Naive B cell (primary cell): ENCODE results near the gene HYAL3. TPM values are rescaled to one million over a fixed set of nuclear protein-coding genes. Genes with fewer than 3 reads are reported as not detected.

Experiments used
- ATAC-seq, 2 donors: fragments of 150-1000 bp; cut with Tn5 transposase; 2 replicates each; pipeline ENCODE4 v1.10.0; 2021; ENCODE audit warnings: low read depth in 2 of 2, mild to moderate bottlenecking in 2 of 2, moderate library complexity in 2 of 2
- DNase-seq: peaks from one replicate; pipeline ENCODE4 v3.0.0; 2022
- H3K27ac Mint-ChIP-seq, 6 donors: one replicate each; pipeline ENCODE4 v1.8.0; 2020 to 2022; ENCODE audit warnings: mild to moderate bottlenecking in 6 of 6, mixed read lengths in 6 of 6, moderate library complexity in 5 of 6, inconsistent platforms in 2 of 6
- H3K27me3 Mint-ChIP-seq, 3 donors: one replicate each; pipeline ENCODE4 v1.8.0; 2021 to 2022; ENCODE audit warnings: mixed read lengths in 3 of 3, mild to moderate bottlenecking in 1 of 3
- H3K36me3 Mint-ChIP-seq, 2 donors: one replicate each; pipeline ENCODE4 v1.8.0; 2020 to 2022; ENCODE audit warnings: mixed read lengths in 2 of 2, inconsistent platforms in 1 of 2, mild to moderate bottlenecking in 1 of 2
- H3K4me1 Mint-ChIP-seq, 3 donors: one replicate each; pipeline ENCODE4 v1.8.0; 2020 to 2022; ENCODE audit warnings: mixed read lengths in 3 of 3, inconsistent platforms in 1 of 3, mild to moderate bottlenecking in 1 of 3, moderate library complexity in 1 of 3
- H3K4me3 Mint-ChIP-seq, 8 donors: one replicate each; pipeline ENCODE4 v1.8.0; 2020 to 2022; ENCODE audit warnings: mild to moderate bottlenecking in 8 of 8, mixed read lengths in 8 of 8, moderate library complexity in 8 of 8, inconsistent platforms in 2 of 8
- H3K9me3 Mint-ChIP-seq, 7 donors: one replicate each; pipeline ENCODE4 v1.8.0; 2020 to 2022; ENCODE audit warnings: mixed read lengths in 7 of 7, mild to moderate bottlenecking in 5 of 7, inconsistent platforms in 2 of 7, moderate library complexity in 1 of 7
- polyA plus RNA-seq, 6 donors: library from polyadenylated mRNA; unstranded; fragments of 300-500 nt; fragmentation: Illumina TruSeq; gene quantifications; one replicate each; pipeline ENCODE4 v1.2.3, GENCODE V29; 2021; ENCODE audit warnings: low read depth in 6 of 6

HYAL3 gene
- polyA plus RNA-seq, 6 donors from 2014 or later, result 0.93 to 2.8 (median 1.6) TPM; not detected in 1

DNA sequence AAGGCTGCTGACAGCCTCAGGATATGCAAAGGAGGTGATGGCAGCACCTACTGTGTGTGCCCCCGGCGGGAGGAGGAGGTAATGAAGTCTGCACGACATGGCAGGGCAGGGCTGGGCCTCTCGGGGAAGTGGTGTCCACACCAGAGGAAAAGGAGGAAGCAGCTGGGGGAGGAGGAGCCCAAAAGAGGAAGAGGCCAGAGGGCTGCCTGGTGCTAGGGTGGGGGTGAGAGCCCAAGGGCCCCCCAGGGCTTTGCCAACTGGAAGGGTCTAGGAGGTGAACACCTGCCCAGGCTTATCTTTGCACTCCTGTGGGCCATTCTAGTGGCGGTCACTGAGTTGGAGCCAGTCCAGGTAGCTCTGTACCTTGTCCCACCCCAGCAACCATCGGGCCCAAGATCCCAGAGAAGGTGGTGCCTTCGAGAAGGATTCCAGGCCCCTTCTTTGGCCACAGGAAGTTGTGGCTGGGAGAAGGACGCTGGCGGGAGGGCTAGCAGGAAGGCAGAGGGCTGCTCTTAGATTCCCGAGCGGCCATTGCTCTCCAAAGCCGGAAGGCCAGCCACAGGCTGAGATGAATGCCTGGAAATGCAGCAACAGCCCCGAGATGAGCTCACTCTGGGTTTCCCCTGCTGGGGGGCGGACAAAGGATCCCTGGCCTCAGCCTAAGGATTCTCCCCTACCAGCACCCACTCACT is 56.2 kb downstream of the HYAL3 start:
- DNase-seq (peak; percentile 80), ATAC-seq (peak; percentile 67 to 69)
- Mint-ChIP-seq H3K27ac (peak overlapping the region; percentile 33 to 97 (median 91)), H3K4me3 (peak overlapping the region; percentile 77 to 89 (median 86)), H3K9me3 (no peaks in the 10 kb centered on the region), H3K4me1 (peaks cover 69 to 96% (median 96%) of the 10 kb centered on the region in 3 donors), H3K36me3 (no peaks in the 10 kb centered on the region), H3K27me3 (no peaks in the 10 kb centered on the region)

Other genes starting within 250 kb of the HYAL3 start
- gene RBM5, start 210.5 kb downstream of the HYAL3 start, polyA plus RNA-seq, result 10 to 100 TPM; 33.9 to 88.8 (median 37.7) TPM
- gene SEMA3F, start 144.1 kb downstream of the HYAL3 start, polyA plus RNA-seq, result not detected
- not detected for gene GNAT1, start 107.8 kb downstream of the HYAL3 start, polyA plus RNA-seq
- gene SLC38A3, start 94.1 kb downstream of the HYAL3 start, polyA plus RNA-seq, result not detected
- 100 to 1,000 TPM; 472 to 669 (median 550) TPM for gene GNAI2, start 63.2 kb downstream of the HYAL3 start, polyA plus RNA-seq
- under 1 TPM in 1 of 6 donors, not detected in 5; 0.13 TPM for gene SEMA3B, start 30.3 kb downstream of the HYAL3 start, polyA plus RNA-seq
- under 1 TPM in 1 of 6 donors, not detected in 5; 0.19 TPM for gene LSMEM2, start 20.3 kb downstream of the HYAL3 start, polyA plus RNA-seq
- gene IFRD2, start 7.0 kb downstream of the HYAL3 start, polyA plus RNA-seq, result 10 to 100 TPM; 42.7 to 68.3 (median 55.7) TPM
- 10 to 100 TPM in 5 of 6 donors, 1 to 10 TPM in 1; 9.0 to 15.5 (median 11.6) TPM for gene NAA80, start within 50 bp of the HYAL3 start, polyA plus RNA-seq
- gene HYAL1, start 4.2 kb upstream of the HYAL3 start, polyA plus RNA-seq, result under 1 TPM in 3 of 6 donors, not detected in 3; 0.12 to 0.32 (median 0.15) TPM
- 1 to 10 TPM in 4 of 6 donors, under 1 TPM in 1, not detected in 1; 0.59 to 5.9 (median 3.4) TPM for gene HYAL2, start 23.3 kb upstream of the HYAL3 start, polyA plus RNA-seq
- gene TUSC2, start 28.8 kb upstream of the HYAL3 start, polyA plus RNA-seq, result 10 to 100 TPM; 39.2 to 60.2 (median 46.3) TPM
- 100 to 1,000 TPM in 2 of 6 donors, 10 to 100 TPM in 4; 71.9 to 147 (median 89.9) TPM for gene RASSF1, start 41.4 kb upstream of the HYAL3 start, polyA plus RNA-seq
- under 1 TPM in 1 of 6 donors, not detected in 5; 0.53 TPM for gene ZMYND10, start 46.3 kb upstream of the HYAL3 start, polyA plus RNA-seq
- 10 to 100 TPM; 17.9 to 31.8 (median 23.7) TPM for gene NPRL2, start 51.4 kb upstream of the HYAL3 start, polyA plus RNA-seq
- 10 to 100 TPM; 55.4 to 75.9 (median 65.2) TPM for gene CYB561D2, start 51.5 kb upstream of the HYAL3 start, polyA plus RNA-seq
- 10 to 100 TPM; 24.5 to 34.1 (median 31.6) TPM for gene TMEM115, start 60.1 kb upstream of the HYAL3 start, polyA plus RNA-seq
- gene CACNA2D2, start 204.2 kb upstream of the HYAL3 start, polyA plus RNA-seq, result under 1 TPM in 3 of 6 donors, not detected in 3; 0.17 to 0.24 (median 0.18) TPM